CD14-positive monocyte (primary cell): Measurements from ENCODE around the gene TTC21A. TPM values are rescaled to one million over a fixed set of nuclear protein-coding genes. Genes with fewer than 3 reads are reported as not detected.

Experiments
- DNase-seq, 3 donors: peaks; one replicate each; pipeline ENCODE4 v3.0.0-alpha.2; 2011 to 2022
- H2AFZ ChIP-seq: 2 replicates; pipeline ENCODE4 v1.6.0; 2012; ENCODE audit warnings: mild to moderate bottlenecking, low read depth, low read length, inconsistent platforms; ENCODE audit not compliant: insufficient read depth, poor library complexity, severe bottlenecking
- H3K27ac ChIP-seq, 2 donors: 1 replicate in 1 of 2; 2 replicates in 1 of 2; pipeline ENCODE4 v1.5.1; 2012 to 2013; ENCODE audit warnings: low read length in 2 of 2, control low read depth in 1 of 2, inconsistent platforms in 1 of 2, low read depth in 1 of 2, mild to moderate bottlenecking in 1 of 2
- H3K27me3 ChIP-seq, 2 donors: one replicate each; pipeline versions ENCODE4 v1.6.0 to v1.6.1; 2011 to 2013; ENCODE audit warnings: low read length in 2 of 2; ENCODE audit not compliant: control insufficient read depth in 2 of 2, insufficient read depth in 2 of 2
- H3K36me3 ChIP-seq, 2 donors: replicated peaks in 1 of 2; 1 replicate in 1 of 2; 2 replicates in 1 of 2; pipeline versions ENCODE4 v1.5.1 to v1.6.1; 2012 to 2013; ENCODE audit warnings: low read length in 2 of 2, control low read depth in 1 of 2, inconsistent platforms in 1 of 2, mild to moderate bottlenecking in 1 of 2; ENCODE audit not compliant: insufficient read depth in 2 of 2, control insufficient read depth in 1 of 2
- H3K4me1 ChIP-seq, 2 donors: 1 replicate in 1 of 2; 2 replicates in 1 of 2; pipeline versions ENCODE4 v1.5.1 to v1.6.1; 2012 to 2013; ENCODE audit warnings: low read length in 2 of 2, control low read depth in 1 of 2, inconsistent platforms in 1 of 2, mild to moderate bottlenecking in 1 of 2, moderate library complexity in 1 of 2; ENCODE audit not compliant: insufficient read depth in 2 of 2, control insufficient read depth in 1 of 2
- H3K4me2 ChIP-seq: replicated peaks from 2 replicates; pipeline ENCODE3; 2012; ENCODE audit warnings: low read length, moderate library complexity, mild to moderate bottlenecking; ENCODE audit not compliant: poor library complexity, severe bottlenecking; ENCODE audit errors: extremely low read depth
- H3K4me3 ChIP-seq, 3 experiments: fragments of 200-600 bp in 1 of 3; sonication (generic) in 1 of 3; replicated peaks in 1 of 3; 1 replicate in 2 of 3; 2 replicates in 1 of 3; pipeline ENCODE4 v1.5.1; 2011 to 2013; ENCODE audit warnings: low read length in 3 of 3, mild to moderate bottlenecking in 3 of 3, control low read depth in 2 of 3, low read depth in 2 of 3, inconsistent platforms in 1 of 3, moderate library complexity in 1 of 3
- H3K79me2 ChIP-seq: 2 replicates; pipeline ENCODE4 v1.6.0; 2012; ENCODE audit warnings: mild to moderate bottlenecking, control low read depth, inconsistent platforms, low read length, moderate library complexity; ENCODE audit not compliant: insufficient read depth
- H3K9ac ChIP-seq: 2 replicates; pipeline ENCODE4 v1.6.0; 2017; ENCODE audit warnings: low read length, mild to moderate bottlenecking; ENCODE audit not compliant: insufficient read depth, poor library complexity, severe bottlenecking
- H3K9me3 ChIP-seq, 2 donors: replicated peaks in 1 of 2; 1 replicate in 1 of 2; 2 replicates in 1 of 2; pipeline versions ENCODE4 v1.5.1 to v1.6.1; 2012 to 2013; ENCODE audit warnings: low read length in 2 of 2, control low read depth in 1 of 2; ENCODE audit not compliant: control insufficient read depth in 1 of 2, insufficient read depth in 1 of 2
- H4K20me1 ChIP-seq: 2 replicates; pipeline ENCODE4 v1.6.0; 2012; ENCODE audit warnings: mild to moderate bottlenecking, low read length, control low read depth, moderate library complexity; ENCODE audit not compliant: insufficient read depth
- H3K27ac Mint-ChIP-seq, 7 donors: one replicate each; pipeline ENCODE4 v1.8.0; 2020; ENCODE audit warnings: mild to moderate bottlenecking in 7 of 7, mixed read lengths in 7 of 7, moderate library complexity in 6 of 7, inconsistent platforms in 2 of 7
- H3K27me3 Mint-ChIP-seq, 3 donors: one replicate each; pipeline ENCODE4 v1.8.0; 2021 to 2022; ENCODE audit warnings: low read depth in 3 of 3, mild to moderate bottlenecking in 3 of 3, mixed read lengths in 3 of 3, moderate library complexity in 3 of 3, inconsistent platforms in 1 of 3
- H3K36me3 Mint-ChIP-seq, 2 donors: one replicate each; pipeline ENCODE4 v1.8.0; 2020; ENCODE audit warnings: mixed read lengths in 2 of 2, inconsistent platforms in 1 of 2, mild to moderate bottlenecking in 1 of 2
- H3K4me1 Mint-ChIP-seq: one replicate; pipeline ENCODE4 v1.8.0; 2020; ENCODE audit warnings: mild to moderate bottlenecking, mixed read lengths
- H3K4me3 Mint-ChIP-seq, 2 donors: one replicate each; pipeline ENCODE4 v1.8.0; 2020; ENCODE audit warnings: mild to moderate bottlenecking in 2 of 2, mixed read lengths in 2 of 2, moderate library complexity in 1 of 2
- H3K9me3 Mint-ChIP-seq, 7 donors: one replicate each; pipeline ENCODE4 v1.8.0; 2020 to 2022; ENCODE audit warnings: mixed read lengths in 7 of 7, mild to moderate bottlenecking in 6 of 7, moderate library complexity in 6 of 7, inconsistent platforms in 2 of 7
- CTCF ChIP-seq: fragments of 200-600 bp; IDR thresholded peaks from one replicate; pipeline ENCODE4 v1.8.0; 2022; ENCODE audit warnings: antibody characterized with exemption, mild to moderate bottlenecking
- WGBS: methylation state at CpG from one replicate; pipeline ENCODE4 v1.1.5; 2013; ENCODE audit warnings: missing lambda C conversion rate; ENCODE audit not compliant: insufficient coverage; 5-methylcytosine and 5-hydroxymethylcytosine counted together
- intact Hi-C, 2 donors: fragments of 100-400 bp; cut with micrococcal nuclease; formaldehyde crosslinking; loops; one replicate each; pipeline versions ENCODE4 v1.15.0 to v1.15.1; 2023
- polyA plus RNA-seq, 3 donors: library from polyadenylated mRNA; depleted of rRNA in 1 of 3; unstranded in 2 of 3; stranded (reverse) in 1 of 3; fragments of 300-500 nt in 2 of 3; fragments of >200 nt in 1 of 3; fragmentation: Illumina TruSeq in 2 of 3; gene quantifications; 1 replicate in 2 of 3; 2 replicates in 1 of 3; pipeline ENCODE4 v1.2.3, GENCODE V29; 2012 to 2021

Gene TTC21A
- polyA plus RNA-seq, 3 donors = 0.67 to 12.9 (median 2.2) TPM

DNA sequence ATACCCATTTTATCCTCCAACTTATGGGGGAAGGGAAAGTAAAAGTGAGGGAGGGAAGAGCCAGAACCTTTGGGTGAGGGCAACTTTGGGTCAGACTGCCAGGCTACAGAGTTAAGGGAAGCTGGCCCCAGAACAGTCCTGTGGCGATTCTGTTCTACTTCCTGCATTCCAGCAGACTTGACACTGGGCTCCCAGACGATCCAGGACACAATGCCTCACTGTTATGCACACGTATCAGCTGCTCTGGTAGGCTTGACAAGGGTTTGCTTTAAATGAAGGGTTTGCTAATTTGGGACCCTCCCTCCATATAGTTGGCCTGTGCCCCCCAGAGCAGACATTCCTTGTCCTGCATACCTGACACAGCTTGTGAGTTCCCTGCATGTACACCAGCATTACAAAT lies 10.7 kb upstream of the TTC21A start:
- Histone ChIP-seq H3K36me3 (peaks cover 87 to 94% of the 10 kb centered on the region in 2 donors), H3K27me3 (no peaks in the 10 kb centered on the region), H3K79me2 (no peaks in the 10 kb centered on the region), H3K4me2 (no peak overlapping the region), H3K4me3 (no peak overlapping the region), H3K27ac (peak overlapping the region in 1 of 2 donors; percentile 31), H3K9me3 (no peaks in the 10 kb centered on the region), H3K4me1 (no peaks in the 10 kb centered on the region), H3K9ac (no peak overlapping the region), H4K20me1 (peaks cover 59% of the 10 kb centered on the region), H2AFZ (no peak overlapping the region)
- intact Hi-C loops = no loop called here
- peaks cover 77 to 92% of the 10 kb centered on the region in 2 donors for H3K36me3 Mint-ChIP-seq
- no peaks in the 10 kb centered on the region for H3K9me3 Mint-ChIP-seq
- H3K27ac Mint-ChIP-seq = peak overlapping the region in 3 of 7 donors; percentile 46 to 55 (median 47)
- peaks cover 2% of the 10 kb centered on the region for H3K4me1 Mint-ChIP-seq
- TF ChIP-seq CTCF = no peak
- no peak for DNase-seq
- 57% methylated on average over 1 of the region's 3 CpGs for WGBS
- H3K4me3 Mint-ChIP-seq = no peak overlapping the region
- H3K27me3 Mint-ChIP-seq = peaks cover 0 to 1% (median 0%) of the 10 kb centered on the region in 3 donors

DNA sequence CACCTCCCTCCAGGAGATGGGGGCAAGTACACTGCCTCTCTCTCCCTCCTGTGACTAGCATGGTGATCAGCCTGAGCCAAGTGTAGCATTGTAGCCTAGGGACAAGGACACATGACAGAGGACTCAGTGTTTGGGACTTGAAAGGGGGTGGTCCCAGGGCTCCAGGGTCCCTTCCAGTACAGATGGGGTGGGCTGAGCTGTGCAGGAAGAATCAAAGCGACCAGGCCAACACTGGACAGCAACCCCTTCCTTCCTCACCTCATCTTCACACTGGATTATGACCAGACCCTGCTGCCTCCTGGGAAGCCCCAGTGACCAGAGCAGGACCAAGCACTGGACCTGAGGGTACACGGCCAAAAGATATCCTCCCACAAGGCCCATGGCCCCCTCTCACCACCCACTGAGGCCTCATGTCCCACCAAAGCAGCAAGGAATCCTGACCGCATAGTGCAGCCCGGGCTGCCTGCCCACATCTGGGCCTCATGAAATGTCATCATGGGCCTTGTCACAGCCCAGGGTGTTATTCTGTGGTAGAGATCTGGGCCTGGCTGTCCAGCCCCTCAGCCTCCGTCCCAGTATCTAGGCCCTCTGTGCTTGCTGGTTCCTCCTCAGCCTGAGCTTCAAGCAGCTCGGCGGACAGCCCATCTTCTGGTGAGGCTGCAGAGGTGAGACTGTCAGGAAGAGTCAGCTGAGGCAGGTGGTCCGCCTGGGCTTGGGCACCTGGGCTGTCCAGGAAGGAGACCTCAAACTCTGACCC lies 9.6 kb upstream of the TTC21A start:
- Mint-ChIP-seq H3K9me3 (no peaks in the 10 kb centered on the region), H3K27ac (peak overlapping the region in 2 of 7 donors; percentile 26 to 68), H3K4me3 (no peak overlapping the region), H3K36me3 (peaks cover 75 to 86% of the 10 kb centered on the region in 2 donors), H3K4me1 (peaks cover 7% of the 10 kb centered on the region), H3K27me3 (peaks cover 0 to 1% (median 0%) of the 10 kb centered on the region in 3 donors)
- no peaks in the 10 kb centered on the region for H3K27me3 ChIP-seq
- H3K9ac ChIP-seq = no peak overlapping the region
- WGBS = 98% methylated on average over 5 of the region's 8 CpGs
- peaks cover 70% of the 10 kb centered on the region for H4K20me1 ChIP-seq
- peaks cover 79 to 93% of the 10 kb centered on the region in 2 donors for H3K36me3 ChIP-seq
- H2AFZ ChIP-seq = no peak overlapping the region
- H3K4me1 ChIP-seq = no peaks in the 10 kb centered on the region
- no peak overlapping the region for H3K4me2 ChIP-seq
- H3K27ac ChIP-seq = no peak overlapping the region
- peaks cover 3% of the 10 kb centered on the region for H3K79me2 ChIP-seq
- intact Hi-C loops = no loop called here
- TF ChIP-seq CTCF = no peak
- no peak for DNase-seq
- H3K9me3 ChIP-seq = no peaks in the 10 kb centered on the region
- no peak overlapping the region for H3K4me3 ChIP-seq
